ENCODE measurements around the gene POP5. TPM values are rescaled to one million over a fixed set of nuclear protein-coding genes. Genes with fewer than 3 reads are reported as not detected.

Gene POP5
- total and polyA plus RNA-seq, 7 experiments from 2014 or later = 42.9 to 141 (median 78.4) TPM

DNA sequence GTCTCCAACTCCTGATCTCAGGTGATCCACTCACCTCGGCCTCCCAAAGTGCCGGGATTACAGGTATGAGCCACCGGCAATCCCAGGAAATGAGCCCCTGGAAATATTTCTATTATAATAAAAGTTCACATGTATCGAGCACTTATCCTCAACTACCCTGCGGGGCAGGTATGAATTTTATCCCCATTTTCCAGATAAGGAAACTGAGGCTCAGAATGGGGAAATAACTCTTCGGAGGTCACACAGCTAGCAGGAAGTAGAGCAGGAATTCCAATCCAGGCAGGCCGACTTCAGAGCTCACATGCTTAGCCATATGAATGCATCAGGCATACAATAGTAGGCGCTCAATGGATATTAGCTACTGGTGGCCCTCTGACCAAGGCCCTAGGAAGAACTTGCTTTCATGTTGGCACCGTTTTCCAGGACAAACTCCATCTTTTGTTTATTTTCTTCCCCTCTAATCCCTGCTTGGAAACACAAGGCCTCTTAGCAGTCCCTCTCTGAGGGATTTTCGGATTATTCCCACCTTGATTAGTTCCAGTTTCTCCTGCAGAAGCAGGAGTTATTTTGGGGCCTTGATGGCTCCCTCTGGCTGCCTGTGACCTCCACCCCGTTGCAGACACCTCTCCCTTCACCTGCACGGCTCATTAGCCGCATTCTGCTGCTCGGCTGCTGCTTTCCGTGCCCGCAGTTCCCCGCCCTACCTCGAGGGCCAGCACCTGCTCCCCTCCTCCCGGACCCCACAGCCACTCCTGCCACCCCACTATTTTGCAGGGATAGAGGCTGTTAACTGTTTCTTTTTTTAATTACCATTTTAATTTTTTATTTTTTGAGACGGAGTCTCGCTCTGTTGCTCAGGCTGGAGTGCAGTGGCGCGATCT is 18.7 kb upstream of the POP5 start:
- H3K27me3 Mint-ChIP-seq = peaks cover 0 to 22% (median 7%) of the 10 kb centered on the region in 5 donors
- Histone ChIP-seq H3K4me3 (ENCODE audit: low read length) (no peak overlapping the region), H3K36me3 (ENCODE audit: control insufficient read depth in 2 of 3, insufficient read depth in 3 of 3, low read length in 3 of 3) (no peaks in the 10 kb centered on the region), H3K9me3 (ENCODE audit: control insufficient read depth in 2 of 3, low read length in 3 of 3) (no peaks in the 10 kb centered on the region), H3K27ac (ENCODE audit: low read depth, low read length) (no peak overlapping the region), H3K4me1 (ENCODE audit: control insufficient read depth in 2 of 2, insufficient read depth in 2 of 2, low read length in 2 of 2) (no peaks in the 10 kb centered on the region), H3K27me3 (ENCODE audit: control insufficient read depth in 2 of 2, insufficient read depth in 2 of 2, low read length in 2 of 2) (no peaks in the 10 kb centered on the region)
- no peak for DNase-seq
- H3K27ac Mint-ChIP-seq = no peak overlapping the region
- intact Hi-C loops (cut with micrococcal nuclease) = no loop called here
- H3K36me3 Mint-ChIP-seq = no peaks in the 10 kb centered on the region
- ChIA-PET CTCF (no interaction called here), POLR2A (no interaction called here)
- no peaks in the 10 kb centered on the region for H3K9me3 Mint-ChIP-seq
- H3K4me1 Mint-ChIP-seq = peaks cover 0 to 2% (median 0%) of the 10 kb centered on the region in 7 donors
- H3K4me3 Mint-ChIP-seq = no peak overlapping the region
- ATAC-seq = no peak

- intact Hi-C loops (cut with micrococcal nuclease) = no loop called here
- no peak for DNase-seq
- Mint-ChIP-seq H3K27me3 (peaks cover 0 to 22% (median 10%) of the 10 kb centered on the region in 5 donors), H3K4me1 (peaks cover 0 to 2% (median 0%) of the 10 kb centered on the region in 7 donors), H3K9me3 (no peaks in the 10 kb centered on the region), H3K27ac (no peak overlapping the region), H3K36me3 (no peaks in the 10 kb centered on the region), H3K4me3 (no peak overlapping the region)
- H3K27me3 ChIP-seq (ENCODE audit: control insufficient read depth in 2 of 2, insufficient read depth in 2 of 2, low read length in 2 of 2) = no peaks in the 10 kb centered on the region
- ChIA-PET POLR2A (interaction anchor here (0.5 kb wide), 1 partner anchor 210 kb away, joined by 3 read pairs; no protein-coding TSS in a partner anchor), CTCF (interaction anchor here (0.9 kb wide), 1 partner anchor 511 kb away, joined by 8 read pairs; no protein-coding TSS in a partner anchor)
- peak; percentile 77 for ATAC-seq
- no peak overlapping the region for H3K4me3 ChIP-seq (ENCODE audit: low read length)
- no peaks in the 10 kb centered on the region for H3K4me1 ChIP-seq (ENCODE audit: control insufficient read depth in 2 of 2, insufficient read depth in 2 of 2, low read length in 2 of 2)
- no peaks in the 10 kb centered on the region for H3K36me3 ChIP-seq (ENCODE audit: control insufficient read depth in 2 of 3, insufficient read depth in 3 of 3, low read length in 3 of 3)
- H3K27ac ChIP-seq (ENCODE audit: low read depth, low read length) = no peak overlapping the region
- H3K9me3 ChIP-seq (ENCODE audit: control insufficient read depth in 2 of 3, low read length in 3 of 3) = no peaks in the 10 kb centered on the region
Observed at GRCh38 chr12:120598674-120599463, 17.7 kb upstream of the POP5 start.

GRCh38 chr12:120597861-120598260 is 16.7 kb upstream of the POP5 start:
- Histone ChIP-seq H3K27me3 (ENCODE audit: control insufficient read depth in 2 of 2, insufficient read depth in 2 of 2, low read length in 2 of 2) (no peaks in the 10 kb centered on the region), H3K9me3 (ENCODE audit: control insufficient read depth in 2 of 3, low read length in 3 of 3) (no peaks in the 10 kb centered on the region), H3K36me3 (ENCODE audit: control insufficient read depth in 2 of 3, insufficient read depth in 3 of 3, low read length in 3 of 3) (no peaks in the 10 kb centered on the region), H3K4me1 (ENCODE audit: control insufficient read depth in 2 of 2, insufficient read depth in 2 of 2, low read length in 2 of 2) (no peaks in the 10 kb centered on the region), H3K4me3 (ENCODE audit: low read length) (no peak overlapping the region), H3K27ac (ENCODE audit: low read depth, low read length) (no peak overlapping the region)
- DNase-seq = no peak
- Mint-ChIP-seq H3K27me3 (peaks cover 0 to 22% (median 10%) of the 10 kb centered on the region in 5 donors), H3K4me1 (peaks cover 0 to 2% (median 0%) of the 10 kb centered on the region in 7 donors), H3K4me3 (no peak overlapping the region), H3K36me3 (no peaks in the 10 kb centered on the region), H3K27ac (no peak overlapping the region), H3K9me3 (no peaks in the 10 kb centered on the region)
- POLR2A ChIA-PET = no interaction called here
- intact Hi-C loops (cut with micrococcal nuclease) = no loop called here
- CTCF ChIA-PET = no interaction called here
- no peak for ATAC-seq

GRCh38 chr12:120596901-120597300 is 15.7 kb upstream of the POP5 start:
- CTCF ChIA-PET = no interaction called here
- no peak overlapping the region for H3K4me3 Mint-ChIP-seq
- ATAC-seq = no peak

DNA sequence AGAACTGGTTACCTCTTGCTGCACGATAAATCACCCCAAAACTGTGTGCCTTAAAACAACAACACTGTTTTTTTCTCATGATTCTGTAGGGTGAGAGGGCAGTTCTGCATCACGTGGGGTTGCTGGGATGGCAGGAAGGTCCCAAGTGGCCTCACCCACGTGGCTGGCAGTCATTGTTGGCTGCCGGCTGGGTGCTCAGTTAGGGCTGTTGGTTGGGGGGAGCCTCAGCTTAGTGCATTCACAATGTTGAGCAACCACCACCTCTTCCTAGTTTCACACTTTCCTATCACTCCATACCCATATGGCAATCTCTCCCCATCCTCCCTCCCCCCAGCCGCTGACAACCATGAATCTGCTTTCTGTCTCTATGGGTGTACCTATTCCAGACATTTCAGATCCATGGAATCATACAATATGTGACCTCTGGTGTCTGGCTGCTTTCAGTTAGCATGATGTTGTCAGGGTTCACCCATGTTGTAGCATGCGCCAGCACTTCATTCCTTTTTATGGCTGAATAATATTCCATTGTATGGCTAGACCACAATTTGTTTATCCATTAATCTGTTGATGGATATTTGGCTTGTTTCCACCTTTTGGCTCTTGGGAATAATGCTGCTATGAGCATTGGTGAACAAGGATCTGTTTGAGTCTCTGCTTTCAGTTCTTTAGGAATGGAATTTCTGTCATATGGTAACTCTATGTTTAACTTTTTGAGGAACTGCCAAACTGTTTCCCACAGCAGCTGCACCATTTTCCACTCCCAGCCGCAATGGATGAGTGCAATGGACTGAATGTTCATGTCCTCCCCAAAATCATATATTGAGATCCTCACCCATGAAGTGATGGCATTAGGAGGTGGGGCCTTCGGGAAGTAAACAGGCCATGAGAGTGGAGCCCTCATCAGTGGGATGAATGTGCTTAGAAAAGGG is 11.2 kb upstream of the POP5 start:
- POLR2A ChIA-PET = no interaction called here
- Histone ChIP-seq H3K27ac (ENCODE audit: low read depth, low read length) (no peak overlapping the region), H3K4me1 (ENCODE audit: control insufficient read depth in 2 of 2, insufficient read depth in 2 of 2, low read length in 2 of 2) (no peaks in the 10 kb centered on the region), H3K4me3 (ENCODE audit: low read length) (no peak overlapping the region), H3K36me3 (ENCODE audit: control insufficient read depth in 2 of 3, insufficient read depth in 3 of 3, low read length in 3 of 3) (no peaks in the 10 kb centered on the region), H3K9me3 (ENCODE audit: control insufficient read depth in 2 of 3, low read length in 3 of 3) (no peaks in the 10 kb centered on the region), H3K27me3 (ENCODE audit: control insufficient read depth in 2 of 2, insufficient read depth in 2 of 2, low read length in 2 of 2) (no peaks in the 10 kb centered on the region)
- H3K4me1 Mint-ChIP-seq = no peaks in the 10 kb centered on the region
- peaks cover 0 to 2% (median 0%) of the 10 kb centered on the region in 11 donors for H3K9me3 Mint-ChIP-seq
- intact Hi-C loops (cut with micrococcal nuclease) = no loop called here
- no peak overlapping the region for H3K4me3 Mint-ChIP-seq
- ATAC-seq (no peak), DNase-seq (no peak)
- peaks cover 0 to 7% (median 0%) of the 10 kb centered on the region in 5 donors for H3K27me3 Mint-ChIP-seq
- CTCF ChIA-PET = no interaction called here
- no peak overlapping the region for H3K27ac Mint-ChIP-seq
- no peaks in the 10 kb centered on the region for H3K36me3 Mint-ChIP-seq

More at GRCh38 chr12:120596901-120597300, 15.7 kb upstream of the POP5 start:
- Histone ChIP-seq H3K4me3 (ENCODE audit: low read length) (no peak overlapping the region), H3K27ac (ENCODE audit: low read depth, low read length) (no peak overlapping the region), H3K9me3 (ENCODE audit: control insufficient read depth in 2 of 3, low read length in 3 of 3) (no peaks in the 10 kb centered on the region), H3K4me1 (ENCODE audit: control insufficient read depth in 2 of 2, insufficient read depth in 2 of 2, low read length in 2 of 2) (no peaks in the 10 kb centered on the region), H3K36me3 (ENCODE audit: control insufficient read depth in 2 of 3, insufficient read depth in 3 of 3, low read length in 3 of 3) (no peaks in the 10 kb centered on the region), H3K27me3 (ENCODE audit: control insufficient read depth in 2 of 2, insufficient read depth in 2 of 2, low read length in 2 of 2) (no peaks in the 10 kb centered on the region)
- DNase-seq = no peak
- H3K36me3 Mint-ChIP-seq = no peaks in the 10 kb centered on the region
- H3K4me1 Mint-ChIP-seq = peaks cover 0 to under 1% (median 0%) of the 10 kb centered on the region in 7 donors
- peaks cover 0 to 19% (median 7%) of the 10 kb centered on the region in 5 donors for H3K27me3 Mint-ChIP-seq
- POLR2A ChIA-PET = interaction anchor here (0.6 kb wide), 1 partner anchor 103 kb away, joined by 4 read pairs; no protein-coding TSS in a partner anchor
- intact Hi-C loops (cut with micrococcal nuclease) = no loop called here
- H3K9me3 Mint-ChIP-seq = no peaks in the 10 kb centered on the region
- no peak overlapping the region for H3K27ac Mint-ChIP-seq

DNA sequence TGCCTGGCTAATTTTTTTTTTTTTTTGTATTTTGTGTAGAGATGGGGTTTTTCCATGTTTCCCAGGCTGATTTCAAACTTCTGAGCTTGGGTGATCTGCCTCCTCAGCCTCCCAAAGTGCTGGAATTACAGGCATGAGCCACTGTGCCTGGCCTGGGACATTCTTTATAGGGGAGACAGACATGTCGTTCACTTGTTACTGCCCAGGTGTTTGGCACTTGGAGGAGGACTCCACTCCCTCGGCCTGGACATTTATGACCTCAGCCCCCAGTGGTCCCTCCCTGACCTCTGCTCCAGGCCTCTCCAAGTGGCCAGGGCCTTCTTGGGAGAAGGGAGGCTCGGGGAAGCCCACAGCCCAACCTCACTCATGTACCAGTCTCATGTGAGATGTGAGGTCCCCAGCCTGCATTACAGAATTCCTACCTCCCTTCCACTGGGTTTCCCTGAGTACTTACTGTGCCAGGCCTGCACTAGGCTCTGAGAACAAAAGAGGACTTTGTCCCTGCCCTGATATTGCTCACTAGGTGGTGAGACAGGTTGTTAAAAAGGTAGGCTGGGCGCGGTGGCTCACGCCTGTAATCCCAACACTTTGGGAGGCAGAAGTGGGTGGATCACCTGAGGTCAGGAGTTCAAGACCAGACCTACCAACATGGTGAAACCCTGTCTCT is 9.7 kb upstream of the POP5 start:
- CTCF ChIA-PET = no interaction called here
- DNase-seq (no peak), ATAC-seq (no peak)
- intact Hi-C loops (cut with micrococcal nuclease) = no loop called here
- H3K4me1 Mint-ChIP-seq = peaks cover 0 to 4% (median 0%) of the 10 kb centered on the region in 7 donors
- no peak overlapping the region for H3K27ac Mint-ChIP-seq
- H3K4me3 ChIP-seq (ENCODE audit: low read length) = no peak overlapping the region
- no peaks in the 10 kb centered on the region for H3K27me3 ChIP-seq (ENCODE audit: control insufficient read depth in 2 of 2, insufficient read depth in 2 of 2, low read length in 2 of 2)
- POLR2A ChIA-PET = interaction anchor here (0.6 kb wide), 1 partner anchor 1676 kb away, joined by 3 read pairs; no protein-coding TSS in a partner anchor
- no peak overlapping the region for H3K27ac ChIP-seq (ENCODE audit: low read depth, low read length)
- no peaks in the 10 kb centered on the region for H3K9me3 ChIP-seq (ENCODE audit: control insufficient read depth in 2 of 3, low read length in 3 of 3)
- H3K4me1 ChIP-seq (ENCODE audit: control insufficient read depth in 2 of 2, insufficient read depth in 2 of 2, low read length in 2 of 2) = no peaks in the 10 kb centered on the region
- H3K36me3 Mint-ChIP-seq = no peaks in the 10 kb centered on the region
- no peaks in the 10 kb centered on the region for H3K36me3 ChIP-seq (ENCODE audit: control insufficient read depth in 2 of 3, insufficient read depth in 3 of 3, low read length in 3 of 3)
- peaks cover 0 to 11% (median 0%) of the 10 kb centered on the region in 5 donors for H3K27me3 Mint-ChIP-seq
- peaks cover 0 to 2% (median 0%) of the 10 kb centered on the region in 11 donors for H3K9me3 Mint-ChIP-seq
- no peak overlapping the region for H3K4me3 Mint-ChIP-seq
